NCI-H510A treated with DMSO at 0.1 percent for 48 hours (cell line): ENCODE measurements around the gene GREB1.
A peak's percentile ranks its signal among the peaks of the same experiment; 100 is the strongest.
"Not testable (repeated sequence)": the region's sequence is repeated elsewhere in the genome, so short reads cannot be mapped to it uniquely, and the experiment has no call there.

Experiments used
- DNase-seq: peaks from one replicate; lab custom pipeline; 2025; lab: John Stamatoyannopoulos, UW

The GREB1 gene

GRCh38 chr2:11640132-11640531 is 106.3 kb downstream of the GREB1 start:
- no peak for DNase-seq

DNA sequence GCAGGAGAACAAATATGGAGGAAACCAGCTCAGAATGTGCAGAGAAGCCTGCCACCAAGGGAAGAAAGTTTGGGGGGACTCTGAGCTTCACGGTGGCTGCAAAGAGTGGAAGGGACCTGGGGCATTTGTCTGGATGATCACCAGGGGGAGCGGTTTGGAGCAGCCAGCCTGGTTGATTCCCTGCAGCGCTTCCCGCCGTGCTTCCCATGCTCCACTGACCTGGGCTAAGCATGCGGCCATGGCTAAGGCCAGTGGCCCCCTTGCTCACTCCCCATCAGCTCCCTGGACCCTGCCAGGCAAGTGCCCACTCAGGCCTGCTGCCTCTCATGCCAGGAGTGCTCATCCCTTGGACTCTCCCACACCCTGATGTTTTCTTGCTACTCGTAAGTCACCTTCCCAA is 109.1 kb downstream of the GREB1 start:
- no peak for DNase-seq

- DNase-seq: no peak
Measured at GRCh38 chr2:11644293-11644692, 110.4 kb downstream of the GREB1 start.

GRCh38 chr2:11646530-11646929 is 112.7 kb downstream of the GREB1 start:
- DNase-seq: no peak

DNA sequence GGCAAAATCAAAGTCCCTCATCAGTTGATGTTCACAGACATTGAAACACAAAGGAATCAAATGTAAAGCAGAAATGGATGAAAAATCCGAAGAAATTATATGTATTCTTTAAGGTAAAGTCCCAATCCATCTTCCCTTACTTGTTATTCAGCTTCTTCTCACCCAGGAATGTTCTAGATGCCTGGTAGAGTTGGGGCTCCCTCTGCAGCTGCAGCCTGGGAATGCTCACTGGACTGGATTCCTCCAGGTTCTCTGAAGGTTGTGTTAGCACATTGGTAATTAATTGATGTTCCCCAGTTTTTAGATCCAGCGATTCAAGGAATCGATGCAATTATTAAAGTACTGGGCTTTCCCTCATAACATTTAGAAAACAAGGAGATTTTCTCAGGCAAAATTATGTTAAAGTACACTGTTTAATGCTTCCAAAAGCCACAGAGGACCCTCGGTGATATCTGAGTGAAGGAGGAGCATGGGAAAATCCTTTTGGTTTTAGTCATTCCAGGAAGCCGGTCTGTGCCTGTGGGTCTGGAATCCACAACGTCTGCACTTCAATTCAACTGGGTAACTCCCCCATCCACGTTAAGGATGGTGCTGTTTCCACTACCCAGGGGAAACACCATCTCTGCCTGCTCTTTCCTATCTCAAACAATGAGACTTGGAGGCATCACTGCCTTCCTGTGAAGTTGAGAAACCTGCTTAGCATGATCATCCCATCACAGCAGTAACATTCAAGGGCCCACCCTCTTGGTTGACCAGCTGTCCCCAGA is 114.2 kb downstream of the GREB1 start:
- peak; percentile 60 for DNase-seq

GRCh38 chr2:11649093-11649492 is 115.2 kb downstream of the GREB1 start:
- no peak for DNase-seq

- DNase-seq: no peak
Measured at GRCh38 chr2:11651856-11652548, 118.2 kb downstream of the GREB1 start.

DNA sequence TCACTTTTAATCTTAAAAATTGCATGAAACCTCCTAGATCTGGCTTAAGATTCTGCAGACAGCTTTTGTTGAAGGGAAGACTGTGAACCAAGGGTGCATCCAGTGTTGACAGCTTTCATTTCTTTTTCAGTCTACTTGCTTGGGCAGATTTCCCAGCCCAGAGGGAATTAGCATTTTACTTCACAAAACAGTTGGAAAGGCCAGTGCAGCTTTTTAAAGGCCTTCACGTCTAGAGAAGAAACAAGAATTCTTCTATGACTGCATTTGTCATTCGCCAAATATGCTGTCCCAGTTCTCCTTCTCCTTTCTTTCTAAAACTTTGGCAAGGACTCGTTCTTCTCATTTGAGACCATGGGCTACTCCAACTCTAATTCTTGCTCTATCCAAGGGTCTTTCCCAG is 118.7 kb downstream of the GREB1 start:
- no peak for DNase-seq

- no peak for DNase-seq
Measured at GRCh38 chr2:11655495-11655894, 121.7 kb downstream of the GREB1 start.

DNA sequence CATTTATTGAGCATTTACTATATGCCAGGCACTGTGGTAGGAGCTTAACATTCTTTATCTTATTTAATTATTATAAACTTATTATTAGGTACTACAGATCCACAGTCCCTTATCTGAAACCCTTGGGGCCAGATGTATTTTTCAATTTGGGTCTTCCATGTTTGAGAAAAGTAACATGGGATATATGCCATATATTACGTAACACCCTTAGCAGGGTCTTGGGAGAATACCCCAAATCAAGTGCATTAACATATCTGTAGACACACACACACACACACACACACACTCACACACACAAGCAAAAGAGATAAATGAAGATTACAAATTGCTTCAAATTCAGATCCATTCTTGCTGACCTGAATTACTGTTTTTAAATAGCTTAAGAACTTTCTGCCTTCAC is 122.4 kb downstream of the GREB1 start:
- DNase-seq: no peak

GRCh38 chr2:11656671-11657101 is 122.8 kb downstream of the GREB1 start:
- no peak for DNase-seq

GRCh38 chr2:11657195-11657594 is 123.3 kb downstream of the GREB1 start:
- no peak for DNase-seq

GRCh38 chr2:11657646-11658045 is 123.8 kb downstream of the GREB1 start:
- no peak for DNase-seq

DNA sequence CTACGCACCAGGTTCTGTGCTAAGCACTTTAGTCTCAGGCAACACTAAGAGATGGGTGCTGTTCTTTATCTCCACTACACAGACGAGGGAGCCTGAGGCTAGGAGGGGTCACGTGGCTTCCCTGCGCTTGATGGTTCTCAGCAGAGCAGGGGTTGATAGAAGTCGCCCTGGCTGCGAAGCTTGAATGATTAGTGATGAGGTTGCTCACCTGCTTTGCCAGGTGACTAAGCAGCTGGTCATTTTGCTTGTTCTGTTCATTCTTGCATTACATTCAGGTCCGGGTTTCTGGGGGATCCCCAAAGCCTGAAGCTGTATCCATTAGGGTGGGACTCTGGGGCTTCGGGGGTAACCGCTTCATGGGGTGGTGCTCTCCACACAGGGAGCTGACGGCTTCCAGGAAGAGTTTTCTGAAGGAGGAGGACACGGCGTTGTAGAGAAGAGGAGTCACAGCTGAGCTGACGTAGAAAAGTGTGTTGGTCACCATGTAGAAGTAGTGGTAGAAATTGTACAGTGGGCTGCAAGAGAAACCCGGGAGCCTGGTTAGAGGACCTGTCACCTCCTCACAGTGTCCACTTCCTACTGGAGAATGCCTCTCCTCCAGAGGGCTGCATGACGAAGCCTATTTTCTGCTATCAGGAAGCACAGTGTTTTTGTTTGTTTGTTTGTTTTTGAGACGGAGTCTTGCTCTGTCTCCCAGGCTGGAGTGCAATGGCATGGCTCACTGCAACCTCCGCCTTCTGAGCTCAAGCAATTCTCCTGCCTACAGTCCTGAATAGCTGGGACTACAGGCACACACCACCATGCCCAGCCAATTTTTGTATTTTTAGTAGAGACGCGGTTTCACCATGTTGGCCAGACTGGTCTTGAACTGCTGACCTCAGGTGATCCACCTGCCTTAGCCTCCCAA is 124.6 kb downstream of the GREB1 start:
- DNase-seq: no peak

DNA sequence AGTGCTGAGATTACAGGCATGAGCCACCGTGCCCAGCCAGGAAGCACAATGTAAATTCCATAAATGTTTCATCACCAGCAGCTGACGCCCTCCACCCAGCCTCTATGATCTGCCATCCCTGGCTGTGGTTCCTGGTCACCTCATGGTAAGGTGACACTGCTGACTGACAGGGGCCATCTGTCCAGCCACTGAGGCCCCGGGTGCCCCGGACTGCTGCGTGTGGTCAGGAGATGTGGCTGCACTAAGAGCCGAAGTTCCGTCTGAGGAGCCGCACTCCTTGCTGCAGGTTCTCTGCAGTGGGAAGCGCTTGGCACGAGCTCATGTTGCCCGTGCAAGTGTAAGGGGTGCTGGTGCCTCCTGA is 125.2 kb downstream of the GREB1 start:
- DNase-seq: no peak

GRCh38 chr2:11659851-11660250 is 126.0 kb downstream of the GREB1 start:
- no peak for DNase-seq

GRCh38 chr2:11660396-11660795 is 126.6 kb downstream of the GREB1 start:
- DNase-seq: not testable (repeated sequence)

DNA sequence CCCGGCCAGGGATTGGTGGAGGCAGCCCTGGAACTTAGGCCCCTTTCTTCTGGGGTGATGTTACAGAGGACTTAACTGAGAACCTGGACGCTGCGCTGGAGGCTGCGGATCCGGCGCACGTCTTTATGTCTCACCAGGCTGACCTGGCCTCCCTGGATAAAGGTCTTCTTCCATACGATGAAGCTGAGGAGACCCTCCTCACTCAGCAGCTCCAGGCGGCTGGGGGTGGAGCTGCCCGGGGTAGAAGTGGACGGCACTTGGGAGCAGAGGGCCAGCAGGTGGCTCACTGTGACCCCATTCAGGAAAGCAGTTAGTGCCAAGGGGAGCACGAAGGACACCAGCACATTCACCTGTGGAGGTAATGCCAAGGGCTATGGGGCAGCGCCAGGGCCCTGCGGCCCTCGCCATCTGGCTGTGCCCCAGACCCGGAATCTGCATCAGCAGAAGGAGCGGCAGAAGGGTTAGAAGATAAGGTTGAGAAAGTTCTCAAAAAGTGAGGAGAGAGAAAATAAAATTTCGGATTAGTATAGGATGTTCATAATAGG is 128.1 kb downstream of the GREB1 start:
- no peak for DNase-seq

- no peak for DNase-seq
Measured at GRCh38 chr2:11662882-11663281, 129.0 kb downstream of the GREB1 start.

DNA sequence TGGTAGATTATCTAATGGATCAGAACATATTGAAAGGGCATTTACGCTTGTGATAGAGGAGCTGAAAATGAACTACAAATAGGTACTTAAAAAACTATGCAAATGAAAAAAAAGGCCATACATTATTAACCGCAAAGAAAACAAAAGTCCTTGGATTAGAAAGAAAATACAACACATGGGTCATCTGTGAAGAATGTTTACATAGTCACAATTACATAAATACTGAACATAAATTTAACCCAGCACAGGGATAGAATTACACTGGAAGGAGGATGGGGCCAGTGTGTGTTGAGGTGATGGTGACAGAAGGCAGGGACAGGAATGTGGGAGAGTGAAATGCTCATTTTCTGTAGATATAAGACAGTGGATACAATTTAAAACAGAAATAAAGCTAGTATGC is 129.6 kb downstream of the GREB1 start:
- DNase-seq: peak; percentile 63

DNA sequence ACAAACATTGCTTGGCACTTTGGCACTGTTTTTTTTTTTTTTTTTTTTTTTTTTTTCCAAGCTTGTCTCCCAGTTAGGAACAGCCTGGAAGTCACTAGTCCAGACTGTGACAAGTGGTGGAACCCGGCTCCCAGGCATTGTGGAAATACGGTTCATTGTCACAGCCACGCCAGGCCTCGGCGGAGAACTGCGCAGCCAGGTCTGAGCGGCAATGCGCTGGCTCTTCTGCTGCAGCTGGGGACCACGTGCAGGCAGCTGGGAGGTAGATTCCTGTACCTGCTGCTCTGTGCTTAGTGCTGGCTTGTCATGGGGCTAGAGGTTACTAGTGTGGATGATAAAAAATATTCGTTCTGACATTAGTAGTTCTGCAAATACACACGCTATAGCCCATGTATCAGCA is 131.2 kb downstream of the GREB1 start:
- DNase-seq: no peak
